Ecto neural progenitor cell (in vitro differentiated cells): ENCODE measurements around the gene ZNF467.

Experiments used
- DNase-seq: peaks from one replicate; pipeline ENCODE4 v3.0.0-alpha.2; 2018; ENCODE audit warnings: low spot score

The ZNF467 gene

GRCh38 chr7:149770728-149771636, 2.4 kb downstream of the ZNF467 start:
- DNase-seq = peak; percentile 68

- no peak for DNase-seq
These were observed 3.5 kb downstream of the ZNF467 start for GRCh38 chr7:149769915-149770314.

GRCh38 chr7:149768931-149769330, 4.5 kb downstream of the ZNF467 start:
- no peak for DNase-seq

- DNase-seq = no peak
These were observed 6.3 kb downstream of the ZNF467 start for GRCh38 chr7:149767068-149767467.

- DNase-seq = no peak
These were observed 7.2 kb downstream of the ZNF467 start for GRCh38 chr7:149766135-149766675.

GRCh38 chr7:149765399-149766121, 7.8 kb downstream of the ZNF467 start:
- no peak for DNase-seq

- DNase-seq = peak; percentile 78
These were observed 8.6 kb downstream of the ZNF467 start for GRCh38 chr7:149764481-149765398.

- DNase-seq = no peak
These were observed 9.7 kb downstream of the ZNF467 start for GRCh38 chr7:149763563-149764240.

- no peak for DNase-seq
These were observed 10.8 kb downstream of the ZNF467 start for GRCh38 chr7:149762610-149763009.

GRCh38 chr7:149762089-149762488, 11.3 kb downstream of the ZNF467 start:
- no peak for DNase-seq

GRCh38 chr7:149761307-149761706, 12.1 kb downstream of the ZNF467 start:
- DNase-seq = no peak

GRCh38 chr7:149760538-149760937, 12.8 kb downstream of the ZNF467 start:
- DNase-seq = no peak

GRCh38 chr7:149759093-149759860, 14.1 kb downstream of the ZNF467 start:
- DNase-seq = no peak

GRCh38 chr7:149753375-149754233, 19.8 kb downstream of the ZNF467 start:
- DNase-seq = peak; percentile 68

GRCh38 chr7:149752646-149753045, 20.7 kb downstream of the ZNF467 start:
- no peak for DNase-seq

GRCh38 chr7:149751043-149751775, 22.2 kb downstream of the ZNF467 start:
- no peak for DNase-seq

- DNase-seq = no peak
These were observed 23.1 kb downstream of the ZNF467 start for GRCh38 chr7:149750122-149750845.
